IMR-90 (cell line): ENCODE results near the gene SEPSECS.

Experiments
- CEBPB ChIP-seq: IDR thresholded peaks from 2 replicates; pipeline ENCODE4 v1.6.1; 2012; ENCODE audit warnings: low read depth, low read length, improper control_type of control experiment
- RAD21 ChIP-seq: IDR thresholded peaks from 2 replicates; pipeline ENCODE4 v1.6.1; 2012; ENCODE audit warnings: low read length, improper control_type of control experiment

- TF ChIP-seq CEBPB, result peak; percentile 76
- no peak; the same call in 1 of the 2 replicates for TF ChIP-seq RAD21
Measured at GRCh38 chr4:25172961-25173915, 13.0 kb upstream of the SEPSECS start.
